ENCODE results near the gene ZNF385B. TPM values are rescaled to one million over a fixed set of nuclear protein-coding genes. Genes with fewer than 3 reads are reported as not detected.

Gene ZNF385B
- total and polyA plus RNA-seq, 10 of the 15 experiments (the other 5 are each of a cell fraction or from before 2014, with no cell fraction given): not detected

DNA sequence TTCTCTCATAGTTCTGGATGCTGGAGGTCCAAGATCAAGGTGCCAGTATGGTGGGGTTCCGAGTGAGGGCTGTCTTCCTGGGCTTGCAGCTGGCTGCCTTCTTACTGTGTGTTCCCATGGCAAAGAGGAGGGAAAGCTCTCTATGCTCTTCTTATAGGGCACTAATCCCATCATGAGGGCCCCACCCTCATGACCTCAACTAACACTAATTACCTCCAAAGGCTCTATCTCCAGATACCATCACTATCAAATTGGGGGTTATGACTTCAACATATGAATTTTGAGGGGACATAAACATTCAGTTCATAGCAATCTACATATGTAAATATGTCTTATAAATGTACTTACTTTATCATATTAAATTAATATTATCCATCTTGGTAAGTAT lies 322.3 kb downstream of the ZNF385B start:
- no peak overlapping the region for H3K4me2 ChIP-seq (ENCODE audit: control insufficient read depth, insufficient read depth)
- H3K4me1 ChIP-seq (ENCODE audit: control insufficient read depth, insufficient read depth, low read length): no peaks in the 10 kb centered on the region
- TF ChIP-seq, protein P1, sequence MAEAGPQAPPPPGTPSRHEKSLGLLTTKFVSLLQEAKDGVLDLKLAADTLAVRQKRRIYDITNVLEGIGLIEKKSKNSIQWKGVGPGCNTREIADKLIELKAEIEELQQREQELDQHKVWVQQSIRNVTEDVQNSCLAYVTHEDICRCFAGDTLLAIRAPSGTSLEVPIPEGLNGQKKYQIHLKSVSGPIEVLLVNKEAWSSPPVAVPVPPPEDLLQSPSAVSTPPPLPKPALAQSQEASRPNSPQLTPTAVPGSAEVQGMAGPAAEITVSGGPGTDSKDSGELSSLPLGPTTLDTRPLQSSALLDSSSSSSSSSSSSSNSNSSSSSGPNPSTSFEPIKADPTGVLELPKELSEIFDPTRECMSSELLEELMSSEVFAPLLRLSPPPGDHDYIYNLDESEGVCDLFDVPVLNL (IDR thresholded peaks at IDR 0.05; ENCODE audit: low read depth, low read length): no peak
- TF ChIP-seq DPF2 (IDR thresholded peaks at IDR 0.05) (no peak), SUZ12 (IDR thresholded peaks at IDR 0.05; ENCODE audit: unreplicated experiment) (no peak), FOXK2 (IDR thresholded peaks at IDR 0.05) (no peak), HDAC6 (IDR thresholded peaks at IDR 0.05; ENCODE audit: unreplicated experiment) (no peak), CEBPB (IDR thresholded peaks at IDR 0.05; ENCODE audit: borderline replicate concordance in 1 of 2, low read depth in 2 of 2, low read length in 2 of 2) (no peak), POU2F2 (IDR thresholded peaks at IDR 0.05; ENCODE audit: borderline replicate concordance, low read depth, low read length) (no peak), POLR2AphosphoS5 (IDR thresholded peaks at IDR 0.05; ENCODE audit: low read length) (no peak), NBN (IDR thresholded peaks at IDR 0.05) (no peak), CHD4 (IDR thresholded peaks at IDR 0.05) (no peak), CREB1 (IDR thresholded peaks at IDR 0.05; ENCODE audit: low read depth) (no peak)
- TF ChIP-seq, protein P2, sequence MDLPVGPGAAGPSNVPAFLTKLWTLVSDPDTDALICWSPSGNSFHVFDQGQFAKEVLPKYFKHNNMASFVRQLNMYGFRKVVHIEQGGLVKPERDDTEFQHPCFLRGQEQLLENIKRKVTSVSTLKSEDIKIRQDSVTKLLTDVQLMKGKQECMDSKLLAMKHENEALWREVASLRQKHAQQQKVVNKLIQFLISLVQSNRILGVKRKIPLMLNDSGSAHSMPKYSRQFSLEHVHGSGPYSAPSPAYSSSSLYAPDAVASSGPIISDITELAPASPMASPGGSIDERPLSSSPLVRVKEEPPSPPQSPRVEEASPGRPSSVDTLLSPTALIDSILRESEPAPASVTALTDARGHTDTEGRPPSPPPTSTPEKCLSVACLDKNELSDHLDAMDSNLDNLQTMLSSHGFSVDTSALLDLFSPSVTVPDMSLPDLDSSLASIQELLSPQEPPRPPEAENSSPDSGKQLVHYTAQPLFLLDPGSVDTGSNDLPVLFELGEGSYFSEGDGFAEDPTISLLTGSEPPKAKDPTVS (IDR thresholded peaks at IDR 0.05; ENCODE audit: low read depth, low read length): no peak
- TF ChIP-seq, protein P3, sequence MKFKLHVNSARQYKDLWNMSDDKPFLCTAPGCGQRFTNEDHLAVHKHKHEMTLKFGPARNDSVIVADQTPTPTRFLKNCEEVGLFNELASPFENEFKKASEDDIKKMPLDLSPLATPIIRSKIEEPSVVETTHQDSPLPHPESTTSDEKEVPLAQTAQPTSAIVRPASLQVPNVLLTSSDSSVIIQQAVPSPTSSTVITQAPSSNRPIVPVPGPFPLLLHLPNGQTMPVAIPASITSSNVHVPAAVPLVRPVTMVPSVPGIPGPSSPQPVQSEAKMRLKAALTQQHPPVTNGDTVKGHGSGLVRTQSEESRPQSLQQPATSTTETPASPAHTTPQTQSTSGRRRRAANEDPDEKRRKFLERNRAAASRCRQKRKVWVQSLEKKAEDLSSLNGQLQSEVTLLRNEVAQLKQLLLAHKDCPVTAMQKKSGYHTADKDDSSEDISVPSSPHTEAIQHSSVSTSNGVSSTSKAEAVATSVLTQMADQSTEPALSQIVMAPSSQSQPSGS (IDR thresholded peaks at IDR 0.05; ENCODE audit: low read length): no peak
- TF ChIP-seq, protein P4, sequence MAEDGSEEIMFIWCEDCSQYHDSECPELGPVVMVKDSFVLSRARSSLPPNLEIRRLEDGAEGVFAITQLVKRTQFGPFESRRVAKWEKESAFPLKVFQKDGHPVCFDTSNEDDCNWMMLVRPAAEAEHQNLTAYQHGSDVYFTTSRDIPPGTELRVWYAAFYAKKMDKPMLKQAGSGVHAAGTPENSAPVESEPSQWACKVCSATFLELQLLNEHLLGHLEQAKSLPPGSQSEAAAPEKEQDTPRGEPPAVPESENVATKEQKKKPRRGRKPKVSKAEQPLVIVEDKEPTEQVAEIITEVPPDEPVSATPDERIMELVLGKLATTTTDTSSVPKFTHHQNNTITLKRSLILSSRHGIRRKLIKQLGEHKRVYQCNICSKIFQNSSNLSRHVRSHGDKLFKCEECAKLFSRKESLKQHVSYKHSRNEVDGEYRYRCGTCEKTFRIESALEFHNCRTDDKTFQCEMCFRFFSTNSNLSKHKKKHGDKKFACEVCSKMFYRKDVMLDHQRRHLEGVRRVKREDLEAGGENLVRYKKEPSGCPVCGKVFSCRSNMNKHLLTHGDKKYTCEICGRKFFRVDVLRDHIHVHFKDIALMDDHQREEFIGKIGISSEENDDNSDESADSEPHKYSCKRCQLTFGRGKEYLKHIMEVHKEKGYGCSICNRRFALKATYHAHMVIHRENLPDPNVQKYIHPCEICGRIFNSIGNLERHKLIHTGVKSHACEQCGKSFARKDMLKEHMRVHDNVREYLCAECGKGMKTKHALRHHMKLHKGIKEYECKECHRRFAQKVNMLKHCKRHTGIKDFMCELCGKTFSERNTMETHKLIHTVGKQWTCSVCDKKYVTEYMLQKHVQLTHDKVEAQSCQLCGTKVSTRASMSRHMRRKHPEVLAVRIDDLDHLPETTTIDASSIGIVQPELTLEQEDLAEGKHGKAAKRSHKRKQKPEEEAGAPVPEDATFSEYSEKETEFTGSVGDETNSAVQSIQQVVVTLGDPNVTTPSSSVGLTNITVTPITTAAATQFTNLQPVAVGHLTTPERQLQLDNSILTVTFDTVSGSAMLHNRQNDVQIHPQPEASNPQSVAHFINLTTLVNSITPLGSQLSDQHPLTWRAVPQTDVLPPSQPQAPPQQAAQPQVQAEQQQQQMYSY (CRISPR knock-in tag; IDR thresholded peaks at IDR 0.05): no peak
- ChIA-PET CTCF (no interaction called here), POLR2A (no interaction called here), SMC1A (ENCODE audit: uncharacterized antibody, unreplicated experiment) (interaction anchor here (1.0 kb wide), 1 partner anchor 162 kb away, joined by 3 read pairs; no protein-coding TSS in a partner anchor), RAD21 (ENCODE audit: unreplicated experiment) (no interaction called here)
- H3K79me2 ChIP-seq (ENCODE audit: control insufficient read depth, insufficient read depth, low read length): no peaks in the 10 kb centered on the region
- no peak overlapping the region for H3K27ac ChIP-seq (ENCODE audit: control insufficient read depth, insufficient read depth)
- no peak overlapping the region for H2AFZ ChIP-seq (ENCODE audit: control insufficient read depth, low read depth, low read length)
- no TSS peak for BruUV-seq (replicated peaks)
- H3K9ac ChIP-seq (ENCODE audit: control insufficient read depth, insufficient read depth, low read length): no peak overlapping the region
- H4K20me1 ChIP-seq (ENCODE audit: control insufficient read depth, insufficient read depth): no peaks in the 10 kb centered on the region
- ATAC-seq (no peak), DNase-seq (ENCODE audit: low read depth, low spot score) (no peak), FAIRE-seq (no peak)
- 33% methylated on average over 1 of the region's 1 CpG for WGBS (ENCODE audit: insufficient coverage, insufficient replicate concordance, low lambda C conversion rate, missing lambda C conversion rate)
- H3K27me3 ChIP-seq (replicated peaks in 1 of 2; ENCODE audit: control insufficient read depth in 2 of 2, insufficient read depth in 2 of 2, low read length in 1 of 2): peaks cover 0 to 2% of the 10 kb centered on the region in 2 experiments; a peak in 1 of 4 replicates
- in situ Hi-C loops (cut with MboI): no loop called here
- intact Hi-C loops (cut with micrococcal nuclease; ENCODE audit: unreplicated experiment): no loop called here
- H3K36me3 ChIP-seq (ENCODE audit: control insufficient read depth in 2 of 2, insufficient read depth in 2 of 2, low read length in 1 of 2): no peaks in the 10 kb centered on the region
- no peak overlapping the region for H3K4me3 ChIP-seq
- no peaks in the 10 kb centered on the region for H3K9me3 ChIP-seq (replicated peaks; ENCODE audit: control insufficient read depth, insufficient read depth, low read length)
